Keratinocyte (primary cell): ENCODE results near the gene FANK1. TPM values are rescaled to one million over a fixed set of nuclear protein-coding genes. Genes with fewer than 3 reads are reported as not detected.

ENCODE experiments used
- DNase-seq: peaks from one replicate; pipeline ENCODE4 v3.0.0-alpha.2; 2011; ENCODE audit warnings: low read depth, missing footprints, low spot score
- FAIRE-seq: peaks from 2 replicates; lab custom pipeline; 2011; peaks lifted over from hg19 to GRCh38; lab: Jason Lieb, UNC
- H2AFZ ChIP-seq: 2 replicates; pipeline ENCODE4 v1.6.0; 2012; ENCODE audit warnings: low read length, control low read depth, inconsistent platforms; ENCODE audit not compliant: control insufficient read depth
- H3K27ac ChIP-seq: 2 replicates; pipeline ENCODE4 v1.5.1; 2011; ENCODE audit warnings: low read length; ENCODE audit not compliant: control insufficient read depth, insufficient read depth
- H3K27me3 ChIP-seq: 3 replicates; pipeline ENCODE4 v1.6.0; 2011; ENCODE audit warnings: low read length; ENCODE audit not compliant: control insufficient read depth, insufficient read depth; ENCODE audit errors: extremely low read depth
- H3K36me3 ChIP-seq, 2 experiments: 2 replicates in 1 of 2; 3 replicates in 1 of 2; pipeline ENCODE4 v1.5.1; 2011; ENCODE audit warnings: low read length in 2 of 2, mild to moderate bottlenecking in 1 of 2; ENCODE audit not compliant: control insufficient read depth in 2 of 2, insufficient read depth in 2 of 2; ENCODE audit errors: extremely low read depth in 1 of 2
- H3K4me1 ChIP-seq: 3 replicates; pipeline ENCODE4 v1.5.1; 2011; ENCODE audit warnings: low read length; ENCODE audit not compliant: control insufficient read depth, insufficient read depth; ENCODE audit errors: extremely low read depth
- H3K4me2 ChIP-seq: 3 replicates; pipeline ENCODE4 v1.6.0; 2011; ENCODE audit warnings: low read depth, low read length; ENCODE audit not compliant: control insufficient read depth, insufficient read depth; ENCODE audit errors: extremely low read depth
- H3K4me3 ChIP-seq, 3 experiments: fragments of 200-600 bp in 1 of 3; sonication (generic) in 1 of 3; 2 replicates in 2 of 3; 3 replicates in 1 of 3; pipeline ENCODE4 v1.5.1; 2011 to 2016; ENCODE audit warnings: low read length in 3 of 3, mild to moderate bottlenecking in 3 of 3, control low read depth in 2 of 3, inconsistent platforms in 1 of 3, low read depth in 1 of 3, mixed read lengths in 1 of 3, mixed run types in 1 of 3, moderate library complexity in 1 of 3; ENCODE audit not compliant: control insufficient read depth in 2 of 3, insufficient read depth in 2 of 3; ENCODE audit errors: extremely low read depth in 1 of 3
- H3K79me2 ChIP-seq: 2 replicates; pipeline ENCODE4 v1.6.0; 2012; ENCODE audit warnings: low read length; ENCODE audit not compliant: control insufficient read depth, insufficient read depth
- H3K9ac ChIP-seq: 3 replicates; pipeline ENCODE4 v1.6.0; 2011; ENCODE audit warnings: low read length; ENCODE audit not compliant: control insufficient read depth, insufficient read depth; ENCODE audit errors: extremely low read depth
- H3K9me1 ChIP-seq: 3 replicates; pipeline ENCODE4 v1.6.0; 2011; ENCODE audit warnings: low read length; ENCODE audit not compliant: control insufficient read depth, insufficient read depth; ENCODE audit errors: extremely low read depth
- H3K9me3 ChIP-seq: 2 replicates; pipeline ENCODE4 v1.5.1; 2012; ENCODE audit warnings: low read depth, low read length; ENCODE audit not compliant: control insufficient read depth
- H4K20me1 ChIP-seq: 3 replicates; pipeline ENCODE4 v1.6.0; 2011; ENCODE audit warnings: low read length; ENCODE audit not compliant: control insufficient read depth, insufficient read depth; ENCODE audit errors: extremely low read depth
- CTCF ChIP-seq, 3 experiments: IDR thresholded peaks in 1 of 3; conservative IDR thresholded peaks in 1 of 3; optimal IDR thresholded peaks in 1 of 3; 2 replicates in 2 of 3; 3 replicates in 1 of 3; pipeline versions ENCODE3 to v1.5.1; 2011; ENCODE audit warnings: low read length in 3 of 3, mild to moderate bottlenecking in 3 of 3, moderate library complexity in 2 of 3, control low read depth in 1 of 3, inconsistent platforms in 1 of 3; ENCODE audit not compliant: insufficient read depth in 2 of 3; ENCODE audit errors: extremely low read depth in 1 of 3
- EZH2 ChIP-seq: IDR thresholded peaks from one replicate; pipeline ENCODE4 v1.6.1; 2012; ENCODE audit warnings: inconsistent platforms, mild to moderate bottlenecking, low read length, moderate library complexity
- dilution Hi-C: fragments of 300-500 bp; cut with MboI; formaldehyde crosslinking; loops from one replicate; pipeline ENCODE4 v1.7.0; 2020; ENCODE audit warnings: low sequenced_read_pairs; ENCODE audit not compliant: extremely low pct_ligation_motif_present
- polyA plus RNA-seq, 5 experiments: library from polyadenylated mRNA; depleted of rRNA in 3 of 5; stranded (reverse) in 3 of 5; stranded (forward) in 1 of 5; unstranded in 1 of 5; fragments of >200 nt; gene quantifications; 1 replicate in 1 of 5; 2 replicates in 3 of 5; 3 replicates in 1 of 5; pipeline versions ENCODE4 v1.2.1 to v1.2.3, GENCODE V29; 2011 to 2012; ENCODE audit warnings: missing spikeins in 2 of 5, low read depth in 1 of 5, low replicate concordance in 1 of 5

FANK1 gene
- polyA plus RNA-seq, 1 donor (not counting 4 experiments of a cell fraction or from before 2014, with no cell fraction given): 13.4 TPM

- dilution Hi-C loops: no loop called here
- Histone ChIP-seq H3K27ac (no peak overlapping the region), H4K20me1 (no peaks in the 10 kb centered on the region), H3K79me2 (no peaks in the 10 kb centered on the region), H3K27me3 (no peaks in the 10 kb centered on the region), H3K9me1 (no peaks in the 10 kb centered on the region), H3K4me3 (no peak overlapping the region), H3K4me2 (no peak overlapping the region), H2AFZ (no peak overlapping the region), H3K9ac (no peak overlapping the region), H3K36me3 (no peaks in the 10 kb centered on the region), H3K9me3 (peaks cover 6% of the 10 kb centered on the region), H3K4me1 (no peaks in the 10 kb centered on the region)
- no peak for FAIRE-seq
- no peak for TF ChIP-seq EZH2
- TF ChIP-seq CTCF (optimal IDR thresholded peaks at IDR 0.05 in 1 of 3, IDR thresholded peaks at IDR 0.05 in 1 of 3, conservative IDR thresholded peaks at IDR 0.05 in 1 of 3; ENCODE audit: extremely low read depth in 1 of 3, insufficient read depth in 2 of 3, low read length in 3 of 3): no peak
- DNase-seq: no peak
Measured at GRCh38 chr10:125953778-125954385, 57.5 kb downstream of the FANK1 start.

GRCh38 chr10:125955766-125956165 is 59.4 kb downstream of the FANK1 start:
- H3K9ac ChIP-seq: no peak overlapping the region
- DNase-seq (no peak), FAIRE-seq (no peak)
- H3K36me3 ChIP-seq: no peaks in the 10 kb centered on the region
- no peak overlapping the region for H2AFZ ChIP-seq
- TF ChIP-seq EZH2 (no peak), CTCF (optimal IDR thresholded peaks at IDR 0.05 in 1 of 3, IDR thresholded peaks at IDR 0.05 in 1 of 3, conservative IDR thresholded peaks at IDR 0.05 in 1 of 3; ENCODE audit: extremely low read depth in 1 of 3, insufficient read depth in 2 of 3, low read length in 3 of 3) (no peak)
- H3K4me2 ChIP-seq: no peak overlapping the region
- no peak overlapping the region for H3K4me3 ChIP-seq
- H3K9me3 ChIP-seq: peaks cover 6% of the 10 kb centered on the region
- dilution Hi-C loops: no loop called here
- no peak overlapping the region for H3K27ac ChIP-seq
- H3K79me2 ChIP-seq: no peaks in the 10 kb centered on the region
- H3K4me1 ChIP-seq: no peaks in the 10 kb centered on the region
- no peaks in the 10 kb centered on the region for H4K20me1 ChIP-seq
- H3K27me3 ChIP-seq: no peaks in the 10 kb centered on the region
- H3K9me1 ChIP-seq: no peaks in the 10 kb centered on the region
